Activated T-cell treated with anti-CD3 and anti-CD28 coated beads, Interleukin-2, amount 50 U/mL, for 1 hour (primary cell): ENCODE results near the gene PNPLA1.
A peak's percentile ranks its signal among the peaks of the same experiment; 100 is the strongest.

Experiments
- DNase-seq: peaks from one replicate; pipeline ENCODE4 v3.0.0-alpha.2; 2020

The PNPLA1 gene

GRCh38 chr6:36339146-36339545 lies 69.3 kb downstream of the PNPLA1 start:
- DNase-seq, result no peak

- DNase-seq, result no peak
Measured at GRCh38 chr6:36340306-36340617, 70.4 kb downstream of the PNPLA1 start.

- peak; percentile 77 for DNase-seq
Measured at GRCh38 chr6:36340618-36341454, 71.0 kb downstream of the PNPLA1 start.

- no peak for DNase-seq
Measured at GRCh38 chr6:36343109-36343680, 73.3 kb downstream of the PNPLA1 start.

GRCh38 chr6:36345681-36346466 lies 76.0 kb downstream of the PNPLA1 start:
- no peak for DNase-seq

GRCh38 chr6:36346486-36347273 lies 76.8 kb downstream of the PNPLA1 start:
- no peak for DNase-seq

- no peak for DNase-seq
Measured at GRCh38 chr6:36347621-36348020, 77.8 kb downstream of the PNPLA1 start.

- DNase-seq, result no peak
Measured at GRCh38 chr6:36349240-36349639, 79.4 kb downstream of the PNPLA1 start.

- DNase-seq, result no peak
Measured at GRCh38 chr6:36350082-36350481, 80.2 kb downstream of the PNPLA1 start.

- DNase-seq, result no peak
Measured at GRCh38 chr6:36350681-36351571, 81.1 kb downstream of the PNPLA1 start.

GRCh38 chr6:36352477-36353157 lies 82.8 kb downstream of the PNPLA1 start:
- no peak for DNase-seq

GRCh38 chr6:36353411-36353915 lies 83.6 kb downstream of the PNPLA1 start:
- no peak for DNase-seq

- DNase-seq, result no peak
Measured at GRCh38 chr6:36355819-36356218, 86.0 kb downstream of the PNPLA1 start.

- DNase-seq, result no peak
Measured at GRCh38 chr6:36357872-36358225, 88.0 kb downstream of the PNPLA1 start.
